Mesothelial cell of epicardium (in vitro differentiated cells): ENCODE data around the gene EXOC3L4. TPM values are rescaled to one million over a fixed set of nuclear protein-coding genes. Genes with fewer than 3 reads are reported as not detected.

Experiments used
- DNase-seq, 2 experiments: peaks; one replicate each; pipeline ENCODE4 v3.0.0; 2021; ENCODE audit warnings: low spot score in 2 of 2; ENCODE audit not compliant: unreplicated experiment in 2 of 2
- H3K27ac Mint-ChIP-seq: 2 replicates; pipeline ENCODE4 v1.8.0; 2021; ENCODE audit warnings: mixed read lengths
- H3K27me3 Mint-ChIP-seq: 2 replicates; pipeline ENCODE4 v1.8.0; 2021; ENCODE audit warnings: low read depth, mixed read lengths
- H3K36me3 Mint-ChIP-seq: 2 replicates; pipeline ENCODE4 v1.8.0; 2021; ENCODE audit warnings: mixed read lengths
- H3K4me1 Mint-ChIP-seq: 2 replicates; pipeline ENCODE4 v1.8.0; 2021; ENCODE audit warnings: mixed read lengths
- H3K4me3 Mint-ChIP-seq: 2 replicates; pipeline ENCODE4 v1.8.0; 2021; ENCODE audit warnings: mild to moderate bottlenecking, moderate library complexity, mixed read lengths
- H3K9me3 Mint-ChIP-seq: 2 replicates; pipeline ENCODE4 v1.8.0; 2021; ENCODE audit warnings: mixed read lengths
- total RNA-seq: library from RNA; stranded (reverse); gene quantifications from 3 replicates; pipeline ENCODE4 v1.2.1, GENCODE V29; 2021
- TF ChIP-seq, protein P1 (sequence below): fragments of 200-600 bp; sonication (generic); IDR thresholded peaks from one replicate; pipeline ENCODE4 v1.5.0; 2021; ENCODE audit warnings: antibody characterized with exemption; ENCODE audit not compliant: unreplicated experiment

EXOC3L4 gene
- total RNA-seq, 1 donor from 2014 or later, result not detected

DNA sequence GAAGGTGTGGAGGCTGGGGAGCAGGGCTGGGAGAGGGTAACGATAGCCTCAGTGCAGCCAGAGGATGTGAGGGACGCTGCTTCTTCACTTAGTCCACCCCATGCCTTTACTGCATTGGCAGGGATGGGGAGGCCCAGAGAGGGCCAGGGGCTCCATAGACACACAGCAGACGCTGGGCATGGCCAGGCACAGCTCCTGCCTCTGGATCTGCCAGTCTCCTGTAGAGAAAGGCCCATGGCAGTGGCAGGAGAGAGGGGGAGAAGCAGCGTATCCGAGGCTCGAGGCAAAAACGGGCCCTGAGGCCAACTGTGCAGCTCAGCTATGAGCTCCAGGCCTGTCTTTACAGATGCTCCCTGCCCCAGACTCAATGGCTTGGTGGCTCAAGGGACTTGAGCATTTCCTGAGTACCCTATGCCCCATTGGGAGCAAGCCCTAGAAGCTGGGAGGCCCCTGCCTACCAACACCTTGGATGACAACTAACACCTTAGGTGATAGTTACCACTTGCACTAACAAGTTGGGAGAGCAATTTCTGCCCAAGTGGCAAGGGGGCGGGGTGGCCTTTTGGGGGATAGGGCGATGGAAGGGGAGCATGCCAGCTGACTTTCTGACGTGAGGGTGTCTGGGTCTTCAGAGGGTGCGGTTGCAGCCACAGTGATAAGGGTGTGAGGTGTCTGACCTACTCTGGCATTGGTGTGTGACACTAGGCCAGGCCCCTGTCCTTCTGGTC, 15.5 kb upstream of the EXOC3L4 start:
- no peaks in the 10 kb centered on the region for H3K9me3 Mint-ChIP-seq
- H3K36me3 Mint-ChIP-seq, result no peaks in the 10 kb centered on the region
- no peak overlapping the region for H3K4me3 Mint-ChIP-seq
- TF ChIP-seq, protein P1, sequence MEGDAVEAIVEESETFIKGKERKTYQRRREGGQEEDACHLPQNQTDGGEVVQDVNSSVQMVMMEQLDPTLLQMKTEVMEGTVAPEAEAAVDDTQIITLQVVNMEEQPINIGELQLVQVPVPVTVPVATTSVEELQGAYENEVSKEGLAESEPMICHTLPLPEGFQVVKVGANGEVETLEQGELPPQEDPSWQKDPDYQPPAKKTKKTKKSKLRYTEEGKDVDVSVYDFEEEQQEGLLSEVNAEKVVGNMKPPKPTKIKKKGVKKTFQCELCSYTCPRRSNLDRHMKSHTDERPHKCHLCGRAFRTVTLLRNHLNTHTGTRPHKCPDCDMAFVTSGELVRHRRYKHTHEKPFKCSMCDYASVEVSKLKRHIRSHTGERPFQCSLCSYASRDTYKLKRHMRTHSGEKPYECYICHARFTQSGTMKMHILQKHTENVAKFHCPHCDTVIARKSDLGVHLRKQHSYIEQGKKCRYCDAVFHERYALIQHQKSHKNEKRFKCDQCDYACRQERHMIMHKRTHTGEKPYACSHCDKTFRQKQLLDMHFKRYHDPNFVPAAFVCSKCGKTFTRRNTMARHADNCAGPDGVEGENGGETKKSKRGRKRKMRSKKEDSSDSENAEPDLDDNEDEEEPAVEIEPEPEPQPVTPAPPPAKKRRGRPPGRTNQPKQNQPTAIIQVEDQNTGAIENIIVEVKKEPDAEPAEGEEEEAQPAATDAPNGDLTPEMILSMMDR, result no peak
- H3K27me3 Mint-ChIP-seq, result peaks cover 4% of the 10 kb centered on the region
- H3K4me1 Mint-ChIP-seq, result no peaks in the 10 kb centered on the region
- no peak overlapping the region for H3K27ac Mint-ChIP-seq
- no peak for DNase-seq

DNA sequence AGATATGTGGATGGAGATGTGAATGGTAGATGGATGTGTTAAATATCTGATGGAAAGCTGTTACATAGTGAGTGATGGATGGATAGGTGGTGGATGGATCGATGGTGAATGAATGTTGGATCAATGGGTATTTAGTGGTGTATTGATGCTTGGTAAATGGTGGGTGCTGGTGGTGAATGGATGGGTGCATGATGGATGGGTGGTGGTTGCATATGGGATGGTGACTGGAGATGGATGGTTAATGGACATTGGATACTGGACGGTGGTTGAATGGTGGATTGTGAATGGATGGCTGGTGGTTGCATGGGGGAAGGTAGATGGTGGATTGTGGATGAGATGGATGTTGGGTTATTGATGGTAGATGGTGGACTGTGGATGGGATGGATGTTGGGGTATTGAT, 12.6 kb upstream of the EXOC3L4 start:
- H3K27me3 Mint-ChIP-seq, result peaks cover 23% of the 10 kb centered on the region
- no peak overlapping the region for H3K4me3 Mint-ChIP-seq
- H3K4me1 Mint-ChIP-seq, result no peaks in the 10 kb centered on the region
- H3K27ac Mint-ChIP-seq, result no peak overlapping the region
- no peaks in the 10 kb centered on the region for H3K36me3 Mint-ChIP-seq
- TF ChIP-seq, protein P1, result no peak
- H3K9me3 Mint-ChIP-seq, result no peaks in the 10 kb centered on the region
- no peak for DNase-seq

DNA sequence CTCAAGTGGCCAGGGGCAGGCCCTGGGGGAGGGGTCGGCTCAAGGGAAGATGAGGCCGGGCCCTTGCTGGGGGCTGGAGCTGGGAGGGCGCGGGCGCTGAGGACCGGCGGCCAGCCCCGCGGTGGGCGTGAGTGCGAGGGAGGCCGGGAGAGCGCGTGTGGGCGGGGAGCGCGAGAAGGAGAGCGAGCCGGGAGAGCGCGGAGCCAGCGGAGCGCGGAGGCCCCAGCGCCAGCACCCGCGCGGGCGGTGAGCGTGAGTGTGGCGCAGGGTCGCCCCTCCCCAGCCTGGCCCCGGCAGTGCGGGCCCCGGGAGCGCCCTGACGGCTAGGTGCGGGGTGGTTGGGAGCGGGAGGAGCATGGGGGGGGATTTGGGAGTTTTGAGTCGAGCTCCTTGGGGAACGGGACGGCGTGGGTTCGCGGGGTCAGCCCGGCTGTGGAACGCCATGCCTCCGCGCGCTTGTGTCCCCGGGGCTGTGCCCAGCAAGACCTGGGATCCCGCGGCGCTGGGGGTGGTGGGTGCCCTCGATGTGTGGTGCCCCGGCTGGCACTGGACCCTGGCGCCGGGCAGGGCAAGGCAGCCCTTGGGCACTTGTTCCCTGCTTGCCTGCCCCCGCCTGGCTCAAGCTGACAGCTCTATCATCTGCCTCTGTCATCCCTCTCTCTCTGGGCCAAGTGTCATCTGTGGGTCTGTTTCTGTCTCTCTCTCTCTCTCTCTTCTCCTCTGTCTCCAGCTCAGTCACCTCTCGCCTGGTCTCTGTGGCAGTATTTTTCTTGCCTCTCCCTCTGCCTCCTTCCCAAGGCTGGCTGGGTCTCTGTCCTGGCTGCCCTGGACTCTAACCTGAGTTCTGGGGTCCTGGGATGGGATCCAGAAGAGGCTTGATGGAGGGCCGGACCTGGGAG, 10.3 kb upstream of the EXOC3L4 start, which contains the start of gene LBHD2:
Gene LBHD2, plus strand, starts transcription at position 190 of the 899 bp plus-strand sequence. CDS start 1,803 bp downstream, outside the sequence.
- TF ChIP-seq, protein P1, result no peak
- Mint-ChIP-seq H3K4me3 (peak within 1 kb of the TSS; percentile 4), H3K27ac (no peak within 1 kb of the TSS), H3K9me3 (no peaks in the 10 kb centered on the region), H3K27me3 (peaks cover 27% of the 10 kb centered on the region), H3K36me3 (no peaks in the 10 kb centered on the region), H3K4me1 (no peaks in the 10 kb centered on the region)
- peak in 1 of 2 experiments; percentile 20 for DNase-seq

DNA sequence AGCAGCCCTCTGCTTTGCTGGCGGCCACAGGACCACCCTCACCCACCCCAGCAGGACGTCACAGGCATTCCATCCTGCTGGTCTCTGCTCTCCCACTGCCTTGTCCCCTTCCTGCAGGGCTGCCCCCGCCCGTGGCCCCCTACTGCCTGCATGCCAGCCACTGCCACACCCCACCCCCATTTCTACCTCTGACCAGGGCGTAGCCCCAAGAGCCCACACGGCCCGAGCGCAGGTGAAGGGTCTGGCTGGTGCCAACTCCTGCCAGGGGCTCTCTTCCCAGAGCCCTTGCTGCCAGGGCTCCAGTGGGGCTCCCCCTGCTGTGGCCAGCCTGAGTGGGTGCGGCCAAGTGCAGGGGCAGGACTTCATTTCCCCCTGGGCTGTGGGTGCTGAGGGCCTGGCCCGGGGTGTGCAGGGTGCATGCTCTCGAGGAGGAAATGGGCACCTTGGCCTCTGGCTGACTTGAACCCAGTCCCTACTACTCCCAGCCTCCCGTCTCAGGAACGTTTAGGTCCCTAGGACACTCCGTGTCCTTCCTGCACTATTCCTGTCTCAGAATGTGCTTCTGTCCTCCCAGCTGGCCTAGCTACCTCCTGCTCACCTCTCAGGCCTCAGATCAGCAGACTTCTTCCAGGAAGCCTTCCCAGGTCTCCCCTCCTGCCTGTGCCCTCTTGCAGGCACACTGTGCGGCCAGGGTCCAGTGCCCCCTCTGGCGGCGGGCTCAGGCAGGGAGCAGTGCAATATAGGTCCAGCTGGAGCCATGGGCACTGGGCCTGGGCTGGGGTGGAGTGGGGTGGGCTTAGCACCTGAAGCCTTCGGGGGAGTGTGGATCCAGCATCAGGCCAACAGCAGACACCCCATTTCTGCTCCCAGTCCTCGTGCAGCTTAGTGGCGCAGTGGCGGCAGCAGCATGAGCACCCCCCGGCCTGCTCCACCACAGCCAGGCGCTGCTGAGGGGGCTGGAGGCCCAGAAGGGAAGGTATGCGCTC, 9.1 kb upstream of the EXOC3L4 start:
- Mint-ChIP-seq H3K9me3 (no peaks in the 10 kb centered on the region), H3K27ac (no peak overlapping the region), H3K36me3 (no peaks in the 10 kb centered on the region), H3K4me1 (no peaks in the 10 kb centered on the region), H3K4me3 (no peak overlapping the region), H3K27me3 (peaks cover 27% of the 10 kb centered on the region)
- TF ChIP-seq, protein P1, result no peak
- no peak for DNase-seq

DNA sequence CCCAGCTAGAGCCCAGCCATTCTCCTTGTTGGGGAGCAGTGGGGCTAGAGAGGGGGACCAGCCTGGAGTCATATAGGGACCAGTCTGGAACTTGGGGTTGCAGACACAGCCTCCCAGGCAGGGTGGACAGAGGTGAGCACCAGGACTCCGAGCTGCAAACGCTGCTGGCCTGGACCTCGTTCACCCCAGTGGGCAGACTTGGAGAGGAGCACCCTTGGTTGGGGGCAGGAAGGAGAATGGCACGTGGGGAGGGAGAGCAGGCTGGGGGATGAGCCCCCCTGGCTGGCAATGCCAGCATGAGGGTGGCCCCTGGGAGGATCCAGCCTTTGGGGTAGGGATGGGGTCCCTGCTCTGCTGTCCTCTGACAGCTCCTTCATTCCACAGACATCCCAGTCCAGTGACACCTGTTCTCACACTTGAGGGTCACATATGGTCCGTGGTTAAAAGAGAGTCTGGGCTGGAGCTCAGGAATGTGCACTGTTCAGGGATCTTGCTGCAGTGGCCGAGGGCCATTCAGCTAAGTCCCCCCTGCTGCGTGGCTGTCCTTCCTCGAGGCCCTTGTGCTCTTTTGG, 7.7 kb upstream of the EXOC3L4 start:
- TF ChIP-seq, protein P1, result no peak
- DNase-seq, result no peak
- no peaks in the 10 kb centered on the region for H3K9me3 Mint-ChIP-seq
- no peak overlapping the region for H3K27ac Mint-ChIP-seq
- H3K27me3 Mint-ChIP-seq, result peaks cover 30% of the 10 kb centered on the region
- H3K4me1 Mint-ChIP-seq, result no peaks in the 10 kb centered on the region
- H3K36me3 Mint-ChIP-seq, result no peaks in the 10 kb centered on the region
- H3K4me3 Mint-ChIP-seq, result no peak overlapping the region
